ENCODE data around the gene ERCC6.

ERCC6 gene

DNA sequence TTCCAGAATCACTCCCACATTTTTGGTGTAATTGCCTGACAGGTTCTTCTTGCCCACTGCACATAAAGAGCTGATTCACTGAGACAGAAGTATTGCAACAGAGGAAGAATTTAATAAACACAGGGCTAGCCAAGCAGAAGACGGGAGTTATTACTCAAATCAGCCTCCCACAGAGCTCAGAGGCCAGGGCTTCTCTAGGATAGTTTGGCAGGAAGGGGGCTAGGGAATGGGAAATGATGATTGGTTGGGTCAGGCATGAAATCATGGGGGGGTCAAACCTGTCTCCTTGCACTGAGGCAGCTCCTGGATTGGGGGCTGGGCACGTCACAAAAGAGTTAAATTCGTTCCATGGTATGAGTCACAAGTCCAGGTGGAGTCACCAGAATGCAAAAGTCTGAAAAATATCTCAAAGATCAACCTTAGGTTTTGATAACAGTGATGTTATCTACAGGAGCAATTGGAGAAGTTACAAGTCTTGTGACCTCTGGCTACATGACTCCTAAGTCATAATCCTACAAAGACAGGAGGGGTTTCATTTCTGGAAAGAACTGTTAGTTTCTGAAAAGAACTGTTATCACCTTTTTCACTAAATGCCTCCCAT, 30.2 kb upstream of the ERCC6 start:
- Histone ChIP-seq H3K4me3 (ENCODE audit: severe bottlenecking) (no peak overlapping the region), H3K27ac (ENCODE audit: poor library complexity, severe bottlenecking) (peak overlapping the region; percentile 80), H3K4me1 (ENCODE audit: insufficient read depth, poor library complexity, severe bottlenecking) (peaks cover 17% of the 10 kb centered on the region), H3K36me3 (ENCODE audit: low read depth) (no peaks in the 10 kb centered on the region), H3K9me3 (ENCODE audit: severe bottlenecking) (no peaks in the 10 kb centered on the region), H3K27me3 (ENCODE audit: insufficient read depth, poor library complexity, severe bottlenecking) (no peaks in the 10 kb centered on the region)
- peak; percentile 83 for ATAC-seq (ENCODE audit: low read depth)
- no peak for DNase-seq (ENCODE audit: low spot score)
- TF ChIP-seq, protein P1, sequence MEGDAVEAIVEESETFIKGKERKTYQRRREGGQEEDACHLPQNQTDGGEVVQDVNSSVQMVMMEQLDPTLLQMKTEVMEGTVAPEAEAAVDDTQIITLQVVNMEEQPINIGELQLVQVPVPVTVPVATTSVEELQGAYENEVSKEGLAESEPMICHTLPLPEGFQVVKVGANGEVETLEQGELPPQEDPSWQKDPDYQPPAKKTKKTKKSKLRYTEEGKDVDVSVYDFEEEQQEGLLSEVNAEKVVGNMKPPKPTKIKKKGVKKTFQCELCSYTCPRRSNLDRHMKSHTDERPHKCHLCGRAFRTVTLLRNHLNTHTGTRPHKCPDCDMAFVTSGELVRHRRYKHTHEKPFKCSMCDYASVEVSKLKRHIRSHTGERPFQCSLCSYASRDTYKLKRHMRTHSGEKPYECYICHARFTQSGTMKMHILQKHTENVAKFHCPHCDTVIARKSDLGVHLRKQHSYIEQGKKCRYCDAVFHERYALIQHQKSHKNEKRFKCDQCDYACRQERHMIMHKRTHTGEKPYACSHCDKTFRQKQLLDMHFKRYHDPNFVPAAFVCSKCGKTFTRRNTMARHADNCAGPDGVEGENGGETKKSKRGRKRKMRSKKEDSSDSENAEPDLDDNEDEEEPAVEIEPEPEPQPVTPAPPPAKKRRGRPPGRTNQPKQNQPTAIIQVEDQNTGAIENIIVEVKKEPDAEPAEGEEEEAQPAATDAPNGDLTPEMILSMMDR (IDR thresholded peaks at IDR 0.05; ENCODE audit: poor library complexity, severe bottlenecking), result no peak

DNA sequence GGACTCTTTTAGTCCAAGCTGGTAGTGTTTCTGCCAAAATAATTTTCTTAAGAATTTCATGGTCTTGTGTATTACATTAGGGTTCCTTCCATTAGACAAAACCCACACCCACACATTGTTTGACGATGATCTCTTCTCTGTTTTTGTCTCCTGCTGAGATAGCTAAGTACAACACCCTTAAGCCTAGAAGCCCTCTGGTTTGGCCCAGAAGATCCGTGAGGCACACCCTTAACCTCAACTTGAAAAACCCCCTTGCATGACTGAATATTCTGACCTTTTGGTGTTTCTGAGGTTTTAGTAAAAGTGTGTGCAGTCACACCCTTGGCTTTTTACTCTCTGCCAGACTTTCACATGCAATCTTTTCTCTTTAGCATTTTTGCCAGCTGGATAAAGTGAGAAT, 29.3 kb upstream of the ERCC6 start:
- H3K4me1 ChIP-seq (ENCODE audit: insufficient read depth, poor library complexity, severe bottlenecking), result peaks cover 17% of the 10 kb centered on the region
- H3K9me3 ChIP-seq (ENCODE audit: severe bottlenecking), result no peaks in the 10 kb centered on the region
- DNase-seq (ENCODE audit: low spot score), result no peak
- ATAC-seq (ENCODE audit: low read depth), result no peak
- H3K27me3 ChIP-seq (ENCODE audit: insufficient read depth, poor library complexity, severe bottlenecking), result no peaks in the 10 kb centered on the region
- peak overlapping the region; percentile 80 for H3K27ac ChIP-seq (ENCODE audit: poor library complexity, severe bottlenecking)
- no peaks in the 10 kb centered on the region for H3K36me3 ChIP-seq (ENCODE audit: low read depth)
- H3K4me3 ChIP-seq (ENCODE audit: severe bottlenecking), result no peak overlapping the region
- TF ChIP-seq, protein P1 (IDR thresholded peaks at IDR 0.05; ENCODE audit: poor library complexity, severe bottlenecking), result no peak

DNA sequence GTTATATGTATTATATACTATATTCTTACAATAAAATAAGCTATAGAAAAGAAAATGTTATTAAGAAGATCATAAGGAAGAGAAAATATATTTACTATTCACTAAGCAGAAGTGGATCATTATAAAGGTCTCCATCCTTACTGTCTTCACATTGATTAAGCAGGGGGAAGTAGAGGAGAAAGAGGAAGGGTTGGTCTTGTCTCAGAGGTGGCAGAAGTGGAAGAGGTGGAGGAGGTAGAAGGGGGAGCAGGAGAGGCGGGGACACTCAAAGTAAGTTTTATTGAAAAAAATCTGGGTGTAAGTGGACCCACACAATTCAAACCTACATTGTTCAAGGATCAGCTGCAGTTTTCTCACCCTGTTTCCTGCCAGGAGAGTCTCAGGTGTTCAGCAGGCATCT, 28.9 kb upstream of the ERCC6 start:
- TF ChIP-seq, protein P1 (IDR thresholded peaks at IDR 0.05; ENCODE audit: poor library complexity, severe bottlenecking), result no peak
- Histone ChIP-seq H3K36me3 (ENCODE audit: low read depth) (no peaks in the 10 kb centered on the region), H3K27me3 (ENCODE audit: insufficient read depth, poor library complexity, severe bottlenecking) (no peaks in the 10 kb centered on the region), H3K4me3 (ENCODE audit: severe bottlenecking) (no peak overlapping the region), H3K27ac (ENCODE audit: poor library complexity, severe bottlenecking) (peak overlapping the region; percentile 80), H3K9me3 (ENCODE audit: severe bottlenecking) (no peaks in the 10 kb centered on the region), H3K4me1 (ENCODE audit: insufficient read depth, poor library complexity, severe bottlenecking) (peaks cover 17% of the 10 kb centered on the region)
- no peak for ATAC-seq (ENCODE audit: low read depth)
- no peak for DNase-seq (ENCODE audit: low spot score)

DNA sequence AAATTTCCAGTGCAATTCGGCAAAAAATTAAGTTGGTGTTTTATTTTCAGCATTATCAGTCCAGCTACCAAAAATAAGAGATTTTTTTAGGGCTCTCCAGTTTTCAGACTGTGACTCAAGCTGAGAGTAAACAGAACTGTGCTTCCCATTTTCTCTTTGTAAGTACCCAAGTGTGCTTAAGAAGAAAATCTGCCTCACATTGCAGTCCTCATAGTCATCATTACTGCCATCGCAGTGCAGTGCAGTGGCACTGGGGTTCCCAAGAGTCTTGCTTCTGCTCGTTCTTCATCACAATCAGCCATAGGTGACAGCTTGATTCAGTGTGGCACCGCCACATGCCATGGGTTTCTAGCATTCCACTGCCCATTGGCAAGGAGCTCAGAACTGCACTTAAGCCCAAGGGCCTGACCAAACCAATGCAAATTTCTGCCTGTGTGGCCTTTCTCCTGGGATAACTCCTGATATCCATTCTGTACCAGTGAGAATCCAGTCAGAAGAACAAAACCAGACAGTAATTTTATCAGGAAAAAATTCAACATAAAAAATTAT, 25.6 kb upstream of the ERCC6 start:
- Histone ChIP-seq H3K27ac (ENCODE audit: poor library complexity, severe bottlenecking) (no peak overlapping the region), H3K4me1 (ENCODE audit: insufficient read depth, poor library complexity, severe bottlenecking) (peaks cover 14% of the 10 kb centered on the region), H3K36me3 (ENCODE audit: low read depth) (no peaks in the 10 kb centered on the region), H3K4me3 (ENCODE audit: severe bottlenecking) (no peak overlapping the region), H3K9me3 (ENCODE audit: severe bottlenecking) (no peaks in the 10 kb centered on the region), H3K27me3 (ENCODE audit: insufficient read depth, poor library complexity, severe bottlenecking) (no peaks in the 10 kb centered on the region)
- ATAC-seq (ENCODE audit: low read depth) (no peak), DNase-seq (ENCODE audit: low spot score) (no peak)
- TF ChIP-seq, protein P1 (IDR thresholded peaks at IDR 0.05; ENCODE audit: poor library complexity, severe bottlenecking), result no peak

DNA sequence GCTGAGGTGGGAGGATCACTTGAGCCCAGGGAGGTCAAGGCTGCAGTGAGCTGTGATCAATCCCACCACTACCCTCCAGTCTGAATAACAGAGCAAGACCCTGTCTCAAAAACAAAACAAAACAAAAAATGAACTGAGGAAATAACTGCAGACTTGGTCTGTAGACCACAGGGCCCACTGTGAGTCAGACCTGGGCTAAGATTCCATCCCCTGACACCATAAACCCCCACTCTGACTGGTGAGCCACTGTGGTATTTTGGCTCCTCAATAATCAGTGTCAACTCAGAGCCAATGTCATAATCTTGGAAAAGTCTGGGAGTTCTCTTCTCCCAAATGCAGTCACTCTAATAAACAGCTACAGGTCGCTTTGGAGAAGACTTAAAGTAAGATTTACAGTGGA, 24.0 kb upstream of the ERCC6 start:
- H3K9me3 ChIP-seq (ENCODE audit: severe bottlenecking), result no peaks in the 10 kb centered on the region
- no peaks in the 10 kb centered on the region for H3K4me1 ChIP-seq (ENCODE audit: insufficient read depth, poor library complexity, severe bottlenecking)
- no peaks in the 10 kb centered on the region for H3K36me3 ChIP-seq (ENCODE audit: low read depth)
- ATAC-seq (ENCODE audit: low read depth) (no peak), DNase-seq (ENCODE audit: low spot score) (no peak)
- H3K27me3 ChIP-seq (ENCODE audit: insufficient read depth, poor library complexity, severe bottlenecking), result no peaks in the 10 kb centered on the region
- no peak overlapping the region for H3K4me3 ChIP-seq (ENCODE audit: severe bottlenecking)
- TF ChIP-seq, protein P1 (IDR thresholded peaks at IDR 0.05; ENCODE audit: poor library complexity, severe bottlenecking), result no peak
- no peak overlapping the region for H3K27ac ChIP-seq (ENCODE audit: poor library complexity, severe bottlenecking)
